ENCODE data around the gene FOXA3. TPM values are rescaled to one million over a fixed set of nuclear protein-coding genes. Genes with fewer than 3 reads are reported as not detected.
"Not testable (repeated sequence)": the region's sequence is repeated elsewhere in the genome, so short reads cannot be mapped to it uniquely, and the experiment has no call there.

The FOXA3 gene
- total RNA-seq, 1 experiment from 2014 or later = 10.7 TPM

DNA sequence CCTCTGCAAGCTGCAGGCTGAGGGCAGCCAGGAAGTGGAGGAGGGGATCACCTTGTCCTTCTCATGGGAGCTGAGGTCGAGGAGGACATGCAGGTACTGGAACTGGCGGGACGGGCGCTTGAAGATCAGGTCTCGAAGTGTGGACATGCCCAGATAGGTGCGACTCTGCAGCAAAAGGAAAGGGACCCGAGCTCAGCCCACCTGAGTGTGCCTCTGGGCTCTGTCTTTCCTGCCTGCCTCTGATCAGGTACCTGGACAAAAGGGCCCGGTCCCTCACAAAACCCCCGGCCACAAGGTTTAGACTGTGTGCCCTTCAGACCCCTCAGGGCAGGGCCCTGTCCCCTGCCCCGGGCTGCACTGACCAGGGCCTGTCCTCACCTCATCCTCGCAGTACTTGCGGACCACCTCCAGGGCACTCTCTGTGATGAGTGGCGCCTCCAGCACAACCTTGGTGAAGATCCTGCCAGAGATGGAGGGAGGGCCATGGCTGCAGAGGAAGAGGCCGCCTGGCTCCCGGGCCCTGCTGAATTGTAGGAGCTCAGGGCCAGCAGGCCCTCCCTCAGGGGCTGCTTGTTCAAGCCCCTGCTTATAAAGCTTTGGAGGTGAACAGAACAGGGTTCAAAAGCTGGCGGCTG is 36.5 kb upstream of the FOXA3 start:
- DNase-seq (ENCODE audit: low spot score) = no peak

DNA sequence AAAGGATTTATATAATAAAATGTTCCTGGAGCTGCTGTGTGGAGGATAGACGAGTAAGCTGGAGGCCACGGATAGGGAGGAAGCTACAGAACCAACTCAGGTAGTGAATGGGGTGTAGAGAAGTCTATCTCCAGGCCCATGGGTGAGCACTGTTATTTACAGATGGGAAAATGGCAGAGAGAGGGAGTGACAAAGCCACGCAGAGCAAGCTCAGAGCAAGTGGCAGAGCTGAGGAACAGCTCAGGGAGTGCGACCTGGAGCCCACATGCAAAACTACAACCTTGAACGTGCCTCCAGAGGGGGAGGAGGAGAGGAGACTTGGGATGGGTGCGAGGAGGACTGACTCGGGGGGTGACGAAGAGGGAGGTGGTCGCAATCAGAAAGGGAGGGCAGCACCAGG is 35.6 kb upstream of the FOXA3 start:
- no peak for DNase-seq (ENCODE audit: low spot score)

DNA sequence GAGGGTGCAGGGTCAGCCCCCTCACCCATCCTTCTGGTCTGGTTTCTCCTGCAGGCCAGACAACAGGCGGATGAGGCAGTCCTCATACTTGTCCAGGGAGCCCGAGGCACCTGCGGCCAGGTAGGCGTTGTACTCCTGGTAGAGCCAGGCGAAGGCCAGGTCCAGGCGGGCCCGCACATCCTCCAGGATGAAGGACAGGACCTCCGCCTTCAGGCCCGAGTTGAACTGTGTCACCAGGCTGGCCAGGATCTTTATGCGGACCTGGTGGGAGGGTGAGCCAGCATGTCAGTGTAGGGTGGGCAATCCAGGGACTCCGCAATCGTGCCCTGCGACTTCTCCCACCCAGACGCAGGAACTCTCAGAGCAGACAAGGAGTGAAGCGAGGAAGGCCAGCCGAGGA is 35.2 kb upstream of the FOXA3 start:
- DNase-seq (ENCODE audit: low spot score) = no peak

DNA sequence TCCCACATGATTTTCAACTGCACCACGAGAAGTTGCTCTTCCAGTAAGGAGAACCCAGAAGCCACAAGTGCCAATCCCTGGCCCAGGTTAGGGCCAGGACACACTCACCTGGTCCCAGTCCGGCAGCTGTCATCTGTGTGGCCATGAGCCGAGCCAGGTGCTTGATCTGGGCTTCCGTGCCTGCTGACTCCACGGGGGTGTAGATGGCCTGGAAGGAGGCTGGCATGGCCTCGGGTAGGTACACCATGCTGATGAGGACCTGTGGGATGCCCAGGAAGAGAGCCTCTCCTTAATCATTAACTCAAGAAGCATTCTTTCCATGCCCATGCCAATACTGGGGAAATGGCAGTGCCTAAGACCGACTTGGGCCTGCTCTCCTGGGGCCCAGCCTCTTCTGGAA is 29.2 kb upstream of the FOXA3 start:
- DNase-seq (ENCODE audit: low spot score) = no peak

DNA sequence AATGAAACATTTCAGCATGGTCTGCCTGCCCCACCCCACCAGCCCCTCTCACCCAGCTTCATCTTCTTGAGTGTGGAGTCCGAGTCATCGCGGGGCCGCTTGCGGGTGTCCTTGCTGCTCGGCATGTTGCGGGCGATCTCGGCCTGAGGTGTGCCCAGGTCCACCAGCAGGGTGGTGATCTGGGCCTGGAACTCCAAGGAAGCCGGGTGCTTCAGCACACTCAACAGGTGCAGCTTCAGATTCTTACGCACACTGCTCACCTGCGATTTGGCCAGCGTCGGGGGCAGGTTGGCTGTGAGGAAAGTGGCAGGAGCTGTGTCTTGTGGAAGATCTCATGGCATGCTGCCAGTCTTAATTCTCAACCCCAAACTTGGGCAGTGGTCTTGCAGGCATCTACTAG is 21.9 kb upstream of the FOXA3 start:
- DNase-seq (ENCODE audit: low spot score) = no peak

DNA sequence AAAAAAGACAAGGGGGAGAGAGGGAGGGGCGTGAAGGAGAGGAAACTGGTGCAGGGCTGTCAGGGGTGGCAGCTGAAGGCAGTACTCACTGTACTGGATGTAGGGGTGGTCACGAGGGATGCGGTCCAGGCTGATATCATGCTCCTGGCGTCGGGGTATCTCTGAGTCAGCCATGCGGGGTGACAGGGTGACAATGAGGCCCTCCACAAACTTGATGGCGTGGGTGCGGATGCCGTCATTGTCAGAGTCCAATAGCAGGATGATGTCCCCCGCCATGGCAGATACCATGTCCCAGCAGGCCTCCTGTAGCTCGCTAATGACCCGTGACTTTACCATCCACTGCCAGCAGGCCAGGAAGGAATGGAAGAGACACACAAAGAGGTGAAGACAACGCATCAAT is 16.5 kb upstream of the FOXA3 start:
- DNase-seq (ENCODE audit: low spot score) = no peak

DNA sequence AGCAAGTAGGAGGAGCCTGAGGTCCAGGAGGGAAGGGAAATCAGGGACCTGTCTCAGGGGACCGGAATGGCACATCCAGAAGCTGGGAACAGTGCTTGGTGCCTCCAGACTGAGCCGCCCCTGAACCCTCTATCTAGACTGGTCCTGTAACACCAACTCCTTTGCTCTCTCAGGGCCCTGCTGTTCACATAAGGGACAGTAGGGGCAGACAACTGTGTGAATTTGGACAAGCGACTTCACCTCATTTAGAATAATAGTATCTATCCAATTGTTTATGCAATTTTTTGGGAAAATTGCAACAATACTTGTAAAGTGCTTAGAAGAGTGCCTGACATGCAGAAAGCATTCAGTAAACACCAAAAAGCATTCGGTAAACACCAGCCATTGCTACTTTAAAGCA is 15.2 kb upstream of the FOXA3 start:
- peak; percentile 24 for DNase-seq (ENCODE audit: low spot score)

DNA sequence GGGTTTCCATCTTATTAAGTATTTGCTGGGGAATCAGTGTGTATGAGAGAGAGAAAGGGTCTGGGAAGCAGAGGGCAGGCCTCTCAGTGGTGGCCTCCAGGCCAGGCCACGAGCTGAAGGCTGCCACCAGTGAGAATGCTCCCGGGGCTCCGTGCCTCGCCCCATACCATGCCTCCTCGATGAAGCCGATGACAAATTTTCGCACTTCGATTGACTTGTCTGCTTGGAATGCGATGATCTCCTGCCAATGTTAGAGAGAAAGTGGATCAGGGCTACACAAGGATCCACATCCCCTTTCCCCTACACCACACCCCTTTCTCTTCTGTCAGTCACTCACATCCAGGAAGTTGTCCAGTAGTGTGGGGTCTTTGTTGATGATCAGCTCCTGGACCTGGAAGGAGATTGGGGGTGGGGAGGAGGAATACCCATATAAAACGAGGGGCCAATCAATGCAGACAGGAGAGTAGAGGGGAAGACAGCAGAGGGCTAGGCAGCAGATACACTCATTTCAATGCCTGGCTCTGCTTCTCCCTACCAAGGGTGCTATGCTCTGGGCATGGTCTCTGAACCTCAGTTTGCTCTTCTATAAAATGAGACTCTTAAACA is 11.9 kb upstream of the FOXA3 start:
- no peak for DNase-seq (ENCODE audit: low spot score)

DNA sequence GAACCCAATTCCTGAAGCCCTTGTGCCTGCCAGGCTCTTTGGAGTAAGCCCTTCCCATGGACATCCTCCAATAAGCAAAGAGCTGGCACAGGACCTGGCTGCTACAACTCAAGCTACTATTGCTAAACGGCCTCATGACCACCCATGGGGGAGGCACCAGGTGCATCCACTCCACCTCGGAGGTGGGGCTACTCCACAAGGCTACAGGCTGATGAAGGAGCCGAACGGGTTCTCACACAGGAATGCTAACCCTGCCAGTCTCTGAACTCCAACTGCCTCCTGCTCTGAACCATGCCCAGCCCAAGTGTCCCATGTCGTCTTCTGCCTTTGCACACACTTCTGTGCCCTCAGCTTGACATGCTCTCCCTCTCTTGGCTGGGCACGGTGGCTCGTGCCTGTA is 11.1 kb upstream of the FOXA3 start:
- DNase-seq (ENCODE audit: low spot score) = no peak

DNA sequence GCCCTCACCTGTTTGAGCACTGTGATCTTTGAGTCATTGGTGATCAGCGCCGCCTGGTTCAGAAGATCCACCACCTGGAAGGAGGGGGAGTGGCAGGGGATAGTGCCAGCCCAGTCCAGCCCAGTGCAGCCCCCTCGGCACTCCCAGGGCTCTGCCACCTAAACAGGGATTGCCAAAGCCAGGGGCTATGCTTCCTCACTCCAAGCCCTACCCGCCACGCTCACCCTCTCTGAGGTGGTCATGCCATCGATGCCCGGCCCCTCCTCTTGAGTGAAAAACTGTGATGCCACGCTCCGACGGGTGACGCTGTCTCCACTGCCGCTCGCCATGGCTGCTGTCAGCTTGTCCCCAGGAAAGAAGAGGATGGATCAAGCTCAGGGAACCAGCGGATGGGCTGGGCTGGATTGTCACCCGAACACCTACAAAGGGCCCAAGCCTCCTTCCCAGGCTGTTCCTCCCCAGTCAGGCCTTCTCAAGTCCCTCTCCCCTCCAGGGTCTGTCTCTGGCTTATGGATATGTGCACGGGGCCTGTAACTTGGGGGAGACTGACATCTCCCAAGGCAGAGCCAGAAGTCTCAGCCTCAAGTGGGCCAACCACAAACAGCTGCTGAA is 9.9 kb upstream of the FOXA3 start:
- no peak for DNase-seq (ENCODE audit: low spot score)

DNA sequence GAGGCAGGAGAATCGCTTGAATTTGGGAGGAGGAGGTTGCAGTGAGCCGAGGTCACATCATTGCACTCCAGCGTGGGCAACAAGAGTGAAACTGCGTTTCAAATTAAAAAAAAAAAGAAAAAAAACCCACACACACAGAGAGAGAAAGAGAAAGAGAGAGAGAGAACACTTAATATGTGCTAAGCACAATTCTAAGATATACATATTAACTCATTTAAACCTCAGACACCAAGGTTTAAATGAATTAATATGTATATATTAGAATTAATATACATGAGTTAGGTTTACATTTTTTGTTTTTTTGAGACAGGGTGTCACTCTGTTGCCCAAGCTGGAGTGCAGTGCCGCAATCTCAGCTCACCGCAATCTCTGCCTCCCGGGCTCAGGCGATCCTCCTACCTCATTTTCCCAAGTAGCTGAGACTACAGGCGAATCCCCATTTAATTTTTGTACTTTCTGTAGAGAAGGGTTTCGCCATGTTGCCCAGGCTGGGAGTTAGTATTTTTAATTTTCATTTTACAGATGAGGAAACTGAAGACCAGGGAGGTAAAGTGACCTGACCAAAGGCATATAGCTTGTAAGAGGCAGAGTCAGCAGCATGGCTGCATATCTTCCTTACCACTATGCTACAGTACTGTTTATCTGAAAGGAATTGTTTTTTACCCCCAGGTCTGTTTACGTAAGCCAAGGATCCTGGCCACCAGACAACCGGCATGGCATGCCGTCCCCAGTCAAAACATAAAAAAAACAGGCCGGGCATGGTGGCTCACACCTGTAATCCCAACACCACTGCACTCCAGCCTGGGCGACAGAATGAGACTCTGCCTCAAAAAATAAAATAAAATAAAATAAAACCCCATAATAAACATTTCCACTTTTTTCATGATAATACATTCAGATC is 3.5 kb upstream of the FOXA3 start:
- DNase-seq (ENCODE audit: low spot score) = no peak

DNA sequence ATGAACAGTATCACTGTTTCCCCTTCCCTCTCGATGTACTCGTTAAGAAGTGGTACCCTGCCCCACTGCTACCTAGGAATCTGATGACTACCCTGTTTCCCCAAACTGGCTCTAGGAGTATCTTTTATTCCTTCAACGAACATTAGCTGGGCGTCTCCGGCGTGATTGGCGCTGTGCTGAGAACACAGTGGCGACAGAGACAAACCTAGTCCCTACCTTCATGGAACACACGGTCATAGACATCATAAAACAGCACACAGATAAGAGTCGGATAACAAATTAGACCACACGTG is 1.9 kb upstream of the FOXA3 start:
- no peak for DNase-seq (ENCODE audit: low spot score)

DNA sequence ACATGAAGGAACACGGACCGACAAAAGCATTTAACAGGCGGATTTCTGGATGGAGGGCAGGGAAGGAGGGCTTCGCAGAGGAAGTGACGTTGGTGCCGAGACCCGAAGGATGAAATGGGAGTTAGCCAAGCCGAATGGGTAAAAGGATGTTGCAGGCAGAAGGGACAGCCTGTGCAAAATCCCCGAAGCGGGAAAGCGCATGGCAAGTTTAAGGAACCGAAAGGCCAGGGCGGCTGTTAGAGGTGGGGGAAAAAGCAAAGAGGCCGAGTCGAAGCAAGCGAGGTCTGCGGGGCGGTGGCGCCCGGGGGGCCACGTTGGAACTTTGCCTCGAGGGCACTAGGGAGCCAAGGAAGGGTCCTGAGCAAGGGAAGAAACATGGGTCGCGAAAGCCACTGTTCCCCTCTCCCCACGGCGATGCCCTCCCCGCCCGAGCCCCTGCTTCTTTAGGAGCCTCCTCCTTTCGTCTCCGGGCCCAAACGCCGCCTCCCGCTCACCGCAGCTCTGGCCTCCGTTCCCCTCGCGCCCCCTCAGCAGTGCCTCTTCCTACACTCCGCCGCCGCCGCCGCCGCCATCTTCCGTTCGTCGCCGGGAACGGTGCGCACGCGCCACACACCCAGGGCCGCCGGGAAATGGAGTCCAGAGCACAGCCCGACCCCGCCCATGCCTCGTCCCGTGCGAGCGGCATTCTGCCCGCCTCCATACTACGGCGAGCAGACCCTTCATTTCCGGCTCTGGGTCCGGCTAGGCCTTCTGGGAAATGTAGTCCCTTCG is 1.4 kb upstream of the FOXA3 start, which contains the start of gene SYMPK:
TSS of gene SYMPK (minus strand) at position 584 of the 771 bp plus-strand sequence. CDS start 8,652 bp downstream, outside the sequence.
- DNase-seq (ENCODE audit: low spot score) = peak; percentile 100

DNA sequence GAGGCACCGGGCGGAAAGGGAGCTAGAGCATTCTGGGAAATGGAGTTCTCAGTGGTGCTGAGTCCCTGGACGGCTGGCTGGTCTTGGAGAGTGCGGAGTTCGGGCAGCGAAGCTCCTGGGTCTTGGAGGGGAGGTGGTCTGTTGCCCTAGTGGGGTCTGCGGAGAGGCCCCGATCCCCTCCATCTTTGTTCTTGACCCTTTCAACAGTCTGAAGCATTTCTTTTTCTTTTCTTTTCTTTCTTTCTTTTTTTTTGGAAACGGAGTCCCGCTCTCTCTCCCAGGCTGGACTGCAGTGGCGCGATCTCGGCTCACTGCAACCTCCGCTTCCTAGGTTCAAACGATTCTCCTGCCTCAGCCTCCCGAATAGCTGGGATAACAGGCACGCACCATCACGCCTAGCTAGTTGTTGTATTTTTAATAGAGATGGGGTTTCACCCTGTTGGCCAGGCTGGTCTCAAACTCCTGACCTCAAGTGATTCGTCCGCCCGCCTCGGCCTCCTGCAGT is 739 bp upstream of the FOXA3 start:
- DNase-seq (ENCODE audit: low spot score) = no peak

DNA sequence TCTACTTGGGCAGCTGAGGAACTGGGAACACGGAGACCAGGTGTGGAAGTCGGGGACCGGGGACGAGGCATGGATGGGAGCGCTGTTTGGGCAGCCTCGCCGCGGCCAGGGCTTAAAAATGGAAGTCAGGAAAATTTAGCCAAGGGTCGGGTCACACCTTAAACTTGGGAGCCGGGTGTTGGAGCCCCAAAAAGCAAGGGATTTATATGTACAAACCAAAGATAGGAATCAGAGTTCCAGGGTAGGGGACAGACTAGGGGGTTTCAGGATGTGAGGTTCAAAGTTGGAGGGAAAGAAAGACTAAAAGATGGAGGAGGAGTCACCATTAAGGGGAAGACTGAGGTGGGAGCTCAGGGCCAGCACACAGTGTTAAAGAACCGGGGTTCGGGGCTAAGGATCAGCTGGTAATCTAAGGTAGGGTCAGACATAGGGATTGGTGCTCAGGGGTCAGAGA is 530 bp downstream of the FOXA3 start:
- DNase-seq (ENCODE audit: low spot score) = no peak

DNA sequence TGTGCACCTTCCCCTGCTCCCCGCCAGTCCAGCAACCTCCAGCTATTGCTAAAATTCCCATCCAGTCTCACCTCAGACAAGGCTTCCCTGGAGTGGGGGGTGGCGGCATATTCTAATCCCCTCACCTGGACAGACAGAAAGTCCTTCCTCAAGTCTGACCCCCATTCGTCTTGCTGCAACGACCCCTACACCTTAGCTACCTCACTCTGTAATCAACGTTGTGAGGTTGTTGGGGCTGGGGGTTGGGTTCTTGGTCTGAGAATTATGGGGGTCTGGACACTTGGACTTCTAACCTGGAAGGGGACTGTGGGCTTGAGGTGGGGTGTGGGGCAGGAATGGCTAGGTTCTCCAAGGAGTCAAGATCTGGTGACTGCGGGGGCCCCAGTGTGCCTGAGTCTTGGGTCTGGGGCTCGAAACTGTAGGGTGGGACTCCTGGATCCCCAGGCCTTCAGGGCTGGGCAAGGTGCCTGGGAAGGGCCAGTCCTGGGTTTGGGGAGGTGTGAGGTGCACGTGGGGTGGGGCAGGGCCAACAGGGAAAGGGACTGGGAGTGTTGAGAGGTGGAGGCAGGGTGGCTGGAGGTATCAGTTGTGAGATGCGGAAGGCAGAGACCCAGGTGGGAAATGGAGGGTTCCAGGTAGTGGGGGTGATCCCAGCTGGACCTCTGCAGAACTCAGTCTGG is 1.3 kb downstream of the FOXA3 start:
- no peak for DNase-seq (ENCODE audit: low spot score)

DNA sequence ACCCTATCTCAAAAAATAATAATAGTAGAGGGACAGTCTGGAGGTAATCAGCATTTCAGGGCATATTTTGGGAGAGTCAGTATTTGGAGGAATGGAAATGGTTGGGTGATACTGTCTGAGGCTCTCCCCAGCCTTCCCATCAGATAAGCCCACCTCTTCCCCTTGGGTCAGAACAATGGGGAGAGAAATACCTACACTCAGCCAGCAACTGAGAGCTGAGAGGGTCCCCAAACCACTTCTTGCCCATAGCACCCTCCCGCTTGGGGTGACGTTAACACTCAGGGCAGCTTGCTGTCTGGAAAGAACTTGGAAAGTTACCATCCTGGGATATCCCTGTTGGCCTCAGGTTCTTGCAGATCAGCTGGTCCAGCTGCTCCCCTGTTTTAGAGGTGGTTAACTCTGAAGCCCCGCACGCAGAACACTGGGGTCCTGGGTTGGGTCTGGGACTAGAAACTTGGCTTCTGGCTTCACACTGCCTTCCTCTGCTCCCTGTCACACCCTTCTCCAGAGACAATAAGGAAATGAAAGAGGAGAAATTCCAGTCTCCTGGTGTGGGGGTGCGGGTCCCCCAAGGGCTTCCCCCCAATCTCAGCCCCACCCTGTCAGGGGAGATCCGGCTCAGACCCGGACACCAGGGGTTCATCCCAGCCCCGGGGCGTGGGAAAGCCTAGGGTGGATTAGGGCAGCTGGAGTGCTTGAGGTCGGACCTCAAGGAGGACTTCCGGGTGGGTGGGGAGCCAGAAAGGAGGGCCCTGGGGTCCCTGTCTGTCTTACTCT is 2.5 kb downstream of the FOXA3 start:
- DNase-seq (ENCODE audit: low spot score) = no peak

DNA sequence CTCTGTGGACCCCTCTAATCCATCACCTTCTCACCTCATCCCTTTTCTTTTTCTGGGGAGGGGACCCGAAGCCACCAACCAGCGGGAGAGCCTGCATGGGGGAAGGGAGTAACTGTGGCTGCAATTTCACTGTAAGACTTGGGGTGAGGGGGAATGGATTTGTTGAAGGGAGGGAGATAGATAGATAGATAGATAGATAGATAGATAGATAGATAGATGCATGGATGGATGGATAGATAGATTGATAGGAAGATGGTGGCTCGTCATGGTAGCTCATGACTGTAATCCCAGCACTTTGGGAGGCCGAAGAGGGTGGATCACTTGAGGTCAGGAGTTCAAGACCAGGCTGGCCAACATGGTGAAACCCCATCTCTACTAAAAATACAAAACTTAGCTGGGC is 3.1 kb downstream of the FOXA3 start:
- DNase-seq (ENCODE audit: low spot score) = not testable (repeated sequence)

DNA sequence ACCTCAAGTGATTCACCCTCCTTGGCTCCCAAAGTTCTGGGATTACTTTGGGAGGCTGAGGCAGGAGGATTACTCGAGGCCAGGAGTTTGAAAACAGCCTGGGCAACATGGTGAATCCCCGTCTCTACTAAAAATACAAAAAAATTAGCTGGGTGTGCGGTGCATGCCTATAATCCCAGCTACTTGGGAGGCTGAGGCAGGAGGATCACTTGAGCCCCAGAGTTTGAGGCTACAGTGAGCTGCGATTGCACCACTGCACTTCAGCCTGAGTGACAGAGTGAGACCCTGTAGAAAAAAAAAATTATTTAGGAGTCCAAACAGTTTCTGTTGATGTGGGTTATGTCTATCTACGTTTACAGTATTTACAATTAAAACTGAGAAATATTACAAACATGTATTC is 6.7 kb downstream of the FOXA3 start:
- no peak for DNase-seq (ENCODE audit: low spot score)

Data from HT-29 (cell line).